Right atrium auricular region (tissue), 2 donors: Measurements from ENCODE around the gene PDE3B. TPM values are rescaled to one million over a fixed set of nuclear protein-coding genes. Genes with fewer than 3 reads are reported as not detected.

Experiments used
- DNase-seq: peaks from one replicate; pipeline ENCODE4 v3.0.0-alpha.2; 2019; ENCODE audit warnings: low spot score
- H3K27ac ChIP-seq, 2 donors: fragments of 200-600 bp; sonication (generic); 1 replicate in 1 of 2; 2 replicates in 1 of 2; pipeline ENCODE4 v1.5.1; 2016 to 2019
- H3K27me3 ChIP-seq, 2 donors: fragments of 200-600 bp; sonication (generic); one replicate each; pipeline versions ENCODE4 v1.5.1 to v1.6.0; 2017 to 2019
- H3K36me3 ChIP-seq: fragments of 200-600 bp; sonication (generic); one replicate; pipeline ENCODE4 v1.5.1; 2016
- H3K4me1 ChIP-seq, 2 donors: fragments of 200-600 bp; sonication (generic); one replicate each; pipeline versions ENCODE4 v1.5.1 to v1.6.0; 2017 to 2019
- H3K4me3 ChIP-seq, 2 donors: fragments of 200-600 bp; sonication (generic); 1 replicate in 1 of 2; 2 replicates in 1 of 2; pipeline ENCODE4 v1.5.1; 2017 to 2019; ENCODE audit warnings: mild to moderate bottlenecking in 1 of 2, moderate library complexity in 1 of 2
- H3K9me3 ChIP-seq, 2 donors: fragments of 200-600 bp; sonication (generic); one replicate each; pipeline ENCODE4 v1.5.1; 2019
- CTCF ChIP-seq, 2 donors: fragments of 200-600 bp; sonication (generic); IDR thresholded peaks; one replicate each; pipeline ENCODE4 v1.5.1; 2019; ENCODE audit warnings: antibody characterized with exemption in 2 of 2
- total RNA-seq, 2 donors: library from RNA; depleted of rRNA; stranded (reverse); fragments of >200 nt; gene quantifications; one replicate each; pipeline ENCODE4 v1.1.0, GENCODE V29; 2016

PDE3B gene
- total RNA-seq, 2 donors from 2014 or later = 13.9 to 15.3 TPM

- no peaks in the 10 kb centered on the region for H3K4me1 ChIP-seq
- TF ChIP-seq CTCF (IDR thresholded peaks at IDR 0.05) = no peak
These were observed 160.2 kb downstream of the PDE3B start for GRCh38 chr11:14803846-14804245.

GRCh38 chr11:14809466-14809865 lies 165.9 kb downstream of the PDE3B start:
- DNase-seq = no peak
- no peaks in the 10 kb centered on the region for H3K36me3 ChIP-seq
- no peak overlapping the region for H3K4me3 ChIP-seq
- no peaks in the 10 kb centered on the region for H3K4me1 ChIP-seq
- H3K27ac ChIP-seq = no peak overlapping the region
- TF ChIP-seq CTCF (IDR thresholded peaks at IDR 0.05) = no peak
- no peaks in the 10 kb centered on the region for H3K27me3 ChIP-seq
- H3K9me3 ChIP-seq = no peaks in the 10 kb centered on the region

More at GRCh38 chr11:14803846-14804245, 160.2 kb downstream of the PDE3B start:
- H3K9me3 ChIP-seq = no peaks in the 10 kb centered on the region
- no peak overlapping the region for H3K27ac ChIP-seq
- no peak for DNase-seq
- H3K4me3 ChIP-seq = no peak overlapping the region
- no peaks in the 10 kb centered on the region for H3K27me3 ChIP-seq
- no peaks in the 10 kb centered on the region for H3K36me3 ChIP-seq

- Histone ChIP-seq H3K4me3 (no peak overlapping the region), H3K27ac (no peak overlapping the region), H3K36me3 (no peaks in the 10 kb centered on the region), H3K4me1 (no peaks in the 10 kb centered on the region), H3K9me3 (no peaks in the 10 kb centered on the region), H3K27me3 (no peaks in the 10 kb centered on the region)
- TF ChIP-seq CTCF (IDR thresholded peaks at IDR 0.05) = no peak
- no peak for DNase-seq
These were observed 169.2 kb downstream of the PDE3B start for GRCh38 chr11:14812757-14813156.

- H3K4me3 ChIP-seq = no peak overlapping the region
- H3K4me1 ChIP-seq = no peaks in the 10 kb centered on the region
- no peaks in the 10 kb centered on the region for H3K27me3 ChIP-seq
- no peak overlapping the region for H3K27ac ChIP-seq
- no peak for TF ChIP-seq CTCF (IDR thresholded peaks at IDR 0.05)
- no peak for DNase-seq
- H3K9me3 ChIP-seq = no peaks in the 10 kb centered on the region
- no peaks in the 10 kb centered on the region for H3K36me3 ChIP-seq
These were observed 169.9 kb downstream of the PDE3B start for GRCh38 chr11:14813516-14813915.

GRCh38 chr11:14818779-14819178 lies 175.2 kb downstream of the PDE3B start:
- no peak for DNase-seq
- Histone ChIP-seq H3K9me3 (no peaks in the 10 kb centered on the region), H3K27me3 (no peaks in the 10 kb centered on the region), H3K27ac (no peak overlapping the region), H3K4me3 (no peak overlapping the region), H3K36me3 (no peaks in the 10 kb centered on the region), H3K4me1 (no peaks in the 10 kb centered on the region)
- no peak for TF ChIP-seq CTCF (IDR thresholded peaks at IDR 0.05)

- no peak for DNase-seq
- no peak overlapping the region for H3K27ac ChIP-seq
- no peaks in the 10 kb centered on the region for H3K36me3 ChIP-seq
- no peaks in the 10 kb centered on the region for H3K4me1 ChIP-seq
- no peak overlapping the region for H3K4me3 ChIP-seq
- TF ChIP-seq CTCF (IDR thresholded peaks at IDR 0.05) = no peak
- H3K9me3 ChIP-seq = no peaks in the 10 kb centered on the region
- no peaks in the 10 kb centered on the region for H3K27me3 ChIP-seq
These were observed 176.0 kb downstream of the PDE3B start for GRCh38 chr11:14819596-14819995.
